MM.1S (cell line): ENCODE data around the gene OS9.
"Not testable (repeated sequence)": the region's sequence is repeated elsewhere in the genome, so short reads cannot be mapped to it uniquely, and the experiment has no call there.

ENCODE experiments used
- DNase-seq: peaks from one replicate; pipeline ENCODE4 v3.0.0-alpha.2; 2015
- H2AFZ ChIP-seq: fragments of 300-600 bp; sonication (generic); 2 replicates; pipeline ENCODE4 v1.6.0; 2016; ENCODE audit warnings: antibody characterized with exemption, low read length
- H3F3A ChIP-seq: fragments of 300-600 bp; sonication (generic); 2 replicates; pipeline ENCODE4 v1.6.1; 2016; ENCODE audit warnings: mild to moderate bottlenecking, antibody characterized with exemption, low read length, moderate library complexity, mixed read lengths; ENCODE audit not compliant: insufficient read depth
- H3K27ac ChIP-seq: fragments of 300-600 bp; sonication (generic); 2 replicates; pipeline ENCODE4 v1.5.1; 2016; ENCODE audit warnings: mild to moderate bottlenecking, low read length
- H3K27me3 ChIP-seq: fragments of 300-600 bp; sonication (generic); replicated peaks from 2 replicates; pipeline ENCODE4 v1.6.0; 2016; ENCODE audit warnings: low read length; ENCODE audit not compliant: insufficient read depth
- H3K36me3 ChIP-seq: fragments of 300-600 bp; sonication (generic); replicated peaks from 2 replicates; pipeline ENCODE4 v1.6.1; 2016; ENCODE audit warnings: mild to moderate bottlenecking, low read length, mixed read lengths; ENCODE audit not compliant: insufficient read depth
- H3K4me1 ChIP-seq: fragments of 300-600 bp; sonication (generic); 2 replicates; pipeline ENCODE4 v1.6.1; 2016; ENCODE audit warnings: low read length, mixed read lengths
- H3K4me2 ChIP-seq: fragments of 300-600 bp; sonication (generic); 2 replicates; pipeline ENCODE4 v1.6.0; 2016; ENCODE audit warnings: low read depth, low read length
- H3K4me3 ChIP-seq: fragments of 300-600 bp; sonication (generic); 2 replicates; pipeline ENCODE4 v1.5.1; 2016; ENCODE audit warnings: low read length, mixed read lengths
- H3K79me2 ChIP-seq: fragments of 300-600 bp; sonication (generic); 2 replicates; pipeline ENCODE4 v1.6.1; 2016; ENCODE audit warnings: mixed run types, low read length, mixed read lengths
- H3K9ac ChIP-seq: fragments of 300-600 bp; sonication (generic); 2 replicates; pipeline ENCODE4 v1.6.1; 2016; ENCODE audit warnings: low read length, mixed read lengths
- H3K9me2 ChIP-seq: fragments of 300-600 bp; sonication (generic); replicated peaks from 2 replicates; pipeline ENCODE4 v1.6.1; 2016; ENCODE audit warnings: mild to moderate bottlenecking, low read length, mixed read lengths; ENCODE audit not compliant: insufficient read depth
- H3K9me3 ChIP-seq: fragments of 300-600 bp; sonication (generic); replicated peaks from 2 replicates; pipeline ENCODE4 v1.6.1; 2016; ENCODE audit warnings: mild to moderate bottlenecking, low read length, mixed read lengths; ENCODE audit not compliant: insufficient read depth
- H4K20me1 ChIP-seq: fragments of 300-600 bp; sonication (generic); 2 replicates; pipeline ENCODE4 v1.6.1; 2016; ENCODE audit warnings: mild to moderate bottlenecking, low read length, moderate library complexity, mixed read lengths; ENCODE audit not compliant: insufficient read depth
- EZH2 ChIP-seq: fragments of 300-600 bp; sonication (generic); optimal IDR thresholded peaks from 2 replicates; pipeline ENCODE3; 2017; ENCODE audit warnings: low read depth, mild to moderate bottlenecking, antibody characterized with exemption, low read length, mixed read lengths
- EZH2phosphoT487 ChIP-seq: fragments of 300-600 bp; sonication (generic); IDR thresholded peaks from 2 replicates; pipeline ENCODE4 v1.6.1; 2018; ENCODE audit warnings: antibody characterized with exemption, low read length
- TF ChIP-seq, protein P1 (sequence below): fragments of 300-600 bp; sonication (generic); IDR thresholded peaks from 2 replicates; pipeline ENCODE4 v1.5.1; 2016; ENCODE audit warnings: antibody characterized with exemption, low read length, mixed read lengths

The OS9 gene

GRCh38 chr12:57655541-57656240, 38.2 kb upstream of the OS9 start:
- H3K27me3 ChIP-seq: no peaks in the 10 kb centered on the region
- H3K36me3 ChIP-seq: no peaks in the 10 kb centered on the region
- H3K9me3 ChIP-seq: no peaks in the 10 kb centered on the region
- H3K4me1 ChIP-seq: no peaks in the 10 kb centered on the region
- TF ChIP-seq EZH2: no peak
- TF ChIP-seq, protein P1, sequence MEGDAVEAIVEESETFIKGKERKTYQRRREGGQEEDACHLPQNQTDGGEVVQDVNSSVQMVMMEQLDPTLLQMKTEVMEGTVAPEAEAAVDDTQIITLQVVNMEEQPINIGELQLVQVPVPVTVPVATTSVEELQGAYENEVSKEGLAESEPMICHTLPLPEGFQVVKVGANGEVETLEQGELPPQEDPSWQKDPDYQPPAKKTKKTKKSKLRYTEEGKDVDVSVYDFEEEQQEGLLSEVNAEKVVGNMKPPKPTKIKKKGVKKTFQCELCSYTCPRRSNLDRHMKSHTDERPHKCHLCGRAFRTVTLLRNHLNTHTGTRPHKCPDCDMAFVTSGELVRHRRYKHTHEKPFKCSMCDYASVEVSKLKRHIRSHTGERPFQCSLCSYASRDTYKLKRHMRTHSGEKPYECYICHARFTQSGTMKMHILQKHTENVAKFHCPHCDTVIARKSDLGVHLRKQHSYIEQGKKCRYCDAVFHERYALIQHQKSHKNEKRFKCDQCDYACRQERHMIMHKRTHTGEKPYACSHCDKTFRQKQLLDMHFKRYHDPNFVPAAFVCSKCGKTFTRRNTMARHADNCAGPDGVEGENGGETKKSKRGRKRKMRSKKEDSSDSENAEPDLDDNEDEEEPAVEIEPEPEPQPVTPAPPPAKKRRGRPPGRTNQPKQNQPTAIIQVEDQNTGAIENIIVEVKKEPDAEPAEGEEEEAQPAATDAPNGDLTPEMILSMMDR: no peak
- no peak for TF ChIP-seq EZH2phosphoT487
- H3K27ac ChIP-seq: no peak overlapping the region
- H3K4me3 ChIP-seq: no peak overlapping the region
- H3K4me2 ChIP-seq: no peak overlapping the region
- DNase-seq: no peak
- no peaks in the 10 kb centered on the region for H3K9me2 ChIP-seq
- H3F3A ChIP-seq: no peaks in the 10 kb centered on the region
- no peaks in the 10 kb centered on the region for H3K79me2 ChIP-seq
- H3K9ac ChIP-seq: no peak overlapping the region
- no peak overlapping the region for H2AFZ ChIP-seq
- H4K20me1 ChIP-seq: no peaks in the 10 kb centered on the region

DNA sequence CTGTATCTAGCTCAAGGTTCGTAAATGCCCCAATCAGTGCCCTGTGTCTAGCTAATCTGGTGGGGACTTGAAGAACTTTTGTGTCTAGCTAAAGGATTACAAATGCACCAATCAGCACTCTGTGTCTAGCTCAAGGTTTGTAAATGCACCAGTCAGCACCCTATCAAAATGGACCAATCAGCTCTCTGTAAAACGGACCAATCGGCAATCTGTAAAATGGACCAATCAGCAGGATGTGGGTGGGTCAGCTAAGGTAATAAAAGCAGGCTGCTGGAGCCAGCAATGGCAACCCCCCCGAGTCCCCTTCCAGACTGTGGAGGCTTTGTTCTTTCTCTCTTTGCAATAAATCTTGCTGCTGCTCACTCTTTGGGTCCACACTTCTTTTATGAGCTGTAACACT, 37.5 kb upstream of the OS9 start:
- not testable (repeated sequence) for H3K9me3 ChIP-seq, H3K27me3 ChIP-seq, H3K79me2 ChIP-seq, H2AFZ ChIP-seq, H4K20me1 ChIP-seq, H3K36me3 ChIP-seq, H3K4me3 ChIP-seq, H3F3A ChIP-seq, H3K4me2 ChIP-seq, H3K9ac ChIP-seq, H3K9me2 ChIP-seq, H3K4me1 ChIP-seq, H3K27ac ChIP-seq, DNase-seq

- Histone ChIP-seq H3K79me2 (no peaks in the 10 kb centered on the region), H3K27me3 (no peaks in the 10 kb centered on the region), H3K4me3 (no peak overlapping the region), H3F3A (no peaks in the 10 kb centered on the region), H3K36me3 (no peaks in the 10 kb centered on the region), H3K4me2 (no peak overlapping the region), H3K27ac (no peak overlapping the region), H3K9me2 (no peaks in the 10 kb centered on the region), H4K20me1 (no peaks in the 10 kb centered on the region), H3K9me3 (no peaks in the 10 kb centered on the region), H3K4me1 (no peaks in the 10 kb centered on the region), H2AFZ (no peak overlapping the region), H3K9ac (no peak overlapping the region)
- no peak for DNase-seq
- no peak for TF ChIP-seq EZH2phosphoT487
- TF ChIP-seq, protein P1: no peak
- no peak for TF ChIP-seq EZH2
Measured at GRCh38 chr12:57657744-57658143, 36.2 kb upstream of the OS9 start.

DNA sequence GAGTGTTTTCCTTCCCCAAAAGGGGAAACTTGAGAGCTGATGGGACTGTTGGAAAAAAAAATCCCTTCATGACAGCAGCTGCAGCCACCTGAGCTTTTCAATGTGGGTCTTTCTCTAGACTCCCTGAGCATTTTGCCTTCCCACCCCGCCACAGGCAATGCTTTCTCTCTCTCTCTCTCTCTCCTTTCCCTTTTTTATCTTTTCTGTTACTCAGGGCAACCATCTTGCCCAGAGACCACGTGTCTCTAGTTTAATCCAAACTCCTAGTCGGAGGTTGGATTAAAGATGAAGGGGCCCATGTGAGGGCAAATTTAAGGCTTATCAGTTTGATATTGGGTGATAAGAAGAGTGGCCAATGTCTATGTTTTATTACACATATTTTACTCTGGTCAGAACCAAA, 35.0 kb upstream of the OS9 start:
- H3K9me2 ChIP-seq: no peaks in the 10 kb centered on the region
- no peaks in the 10 kb centered on the region for H4K20me1 ChIP-seq
- H3F3A ChIP-seq: no peaks in the 10 kb centered on the region
- H3K9me3 ChIP-seq: no peaks in the 10 kb centered on the region
- no peak overlapping the region for H2AFZ ChIP-seq
- H3K27ac ChIP-seq: no peak overlapping the region
- no peak for DNase-seq
- no peaks in the 10 kb centered on the region for H3K27me3 ChIP-seq
- no peak for TF ChIP-seq EZH2phosphoT487
- no peak for TF ChIP-seq EZH2
- TF ChIP-seq, protein P1: no peak
- no peaks in the 10 kb centered on the region for H3K4me1 ChIP-seq
- no peak overlapping the region for H3K4me2 ChIP-seq
- no peak overlapping the region for H3K9ac ChIP-seq
- no peak overlapping the region for H3K4me3 ChIP-seq
- H3K79me2 ChIP-seq: no peaks in the 10 kb centered on the region
- H3K36me3 ChIP-seq: no peaks in the 10 kb centered on the region
